8988T (cell line): ENCODE measurements around the gene HLA-C.
"Not testable (repeated sequence)": the region's sequence is repeated elsewhere in the genome, so short reads cannot be mapped to it uniquely, and the experiment has no call there.

Experiments
- DNase-seq: peaks from one replicate; pipeline ENCODE4 v3.0.0; 2011

HLA-C gene

DNA sequence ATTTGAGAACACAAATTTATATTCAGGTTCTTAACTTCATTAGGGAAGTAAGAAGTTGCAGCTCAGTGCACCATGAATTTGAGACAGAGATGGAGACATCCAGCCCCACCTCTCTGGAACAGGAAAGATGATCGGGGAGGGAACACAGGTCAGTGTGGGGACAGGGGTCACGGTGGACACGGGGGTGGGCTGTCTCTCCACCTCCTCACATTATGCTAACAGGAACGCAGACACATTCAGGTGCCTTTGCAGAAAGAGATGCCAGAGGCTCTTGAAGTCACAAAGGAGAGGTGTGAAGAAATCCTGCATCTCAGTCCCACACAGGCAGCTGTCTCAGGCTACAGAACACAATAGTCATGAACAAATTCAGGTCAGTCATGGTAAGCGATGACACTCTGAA lies 3.1 kb downstream of the HLA-C start:
- no peak for DNase-seq

DNA sequence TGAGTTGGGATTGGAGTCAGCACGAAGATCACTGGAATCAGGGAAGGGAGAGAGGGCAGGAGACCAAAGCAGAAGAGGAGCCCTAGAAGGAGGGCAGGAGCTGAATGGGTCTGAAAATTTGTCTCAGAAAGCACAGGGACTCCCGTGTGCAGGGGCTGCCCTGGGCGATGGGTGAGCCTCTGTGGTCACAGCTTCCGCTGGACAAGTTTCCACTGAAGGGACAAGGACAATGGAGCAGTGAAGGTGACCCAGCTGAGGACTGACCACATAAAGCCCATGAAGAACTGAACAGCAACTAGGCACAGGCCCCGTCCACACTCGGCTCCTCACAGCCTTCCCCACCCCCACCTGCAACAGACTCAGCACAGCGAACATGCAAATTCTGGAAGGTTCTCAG lies 3.5 kb downstream of the HLA-C start:
- DNase-seq, result no peak

DNA sequence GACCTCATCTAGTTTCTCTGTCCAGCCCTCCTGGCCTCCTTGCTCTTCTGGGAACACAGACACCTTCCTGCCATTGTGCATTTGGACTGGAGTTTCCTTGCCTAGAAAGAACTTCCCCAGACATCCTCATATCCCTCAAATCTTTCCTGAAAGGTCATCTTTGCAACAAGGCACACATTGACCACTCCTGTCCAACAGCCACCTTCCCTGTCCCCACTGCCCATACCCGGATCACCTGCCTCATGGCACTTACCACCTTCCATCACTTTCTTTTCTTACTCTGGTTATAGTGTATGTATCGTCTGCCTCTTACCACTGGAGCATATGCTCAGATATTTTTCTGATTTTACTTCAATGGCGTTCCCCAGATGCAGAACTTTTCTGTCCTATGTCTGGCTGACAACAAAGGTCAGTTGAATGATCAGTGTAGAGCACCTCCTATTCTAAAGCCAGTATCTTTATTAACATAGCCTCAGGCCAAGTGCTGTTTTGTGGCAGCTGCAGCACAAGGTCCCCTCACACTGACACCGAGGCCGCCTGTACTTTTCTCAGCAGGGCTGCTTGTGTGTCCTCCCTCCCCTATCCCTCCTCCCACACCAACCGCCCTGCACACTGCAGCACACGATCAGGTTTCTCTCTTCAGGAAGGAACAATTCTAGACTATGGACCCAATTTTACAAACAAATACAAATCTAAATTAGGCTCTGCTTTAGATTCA lies 4.1 kb downstream of the HLA-C start:
- no peak for DNase-seq

DNA sequence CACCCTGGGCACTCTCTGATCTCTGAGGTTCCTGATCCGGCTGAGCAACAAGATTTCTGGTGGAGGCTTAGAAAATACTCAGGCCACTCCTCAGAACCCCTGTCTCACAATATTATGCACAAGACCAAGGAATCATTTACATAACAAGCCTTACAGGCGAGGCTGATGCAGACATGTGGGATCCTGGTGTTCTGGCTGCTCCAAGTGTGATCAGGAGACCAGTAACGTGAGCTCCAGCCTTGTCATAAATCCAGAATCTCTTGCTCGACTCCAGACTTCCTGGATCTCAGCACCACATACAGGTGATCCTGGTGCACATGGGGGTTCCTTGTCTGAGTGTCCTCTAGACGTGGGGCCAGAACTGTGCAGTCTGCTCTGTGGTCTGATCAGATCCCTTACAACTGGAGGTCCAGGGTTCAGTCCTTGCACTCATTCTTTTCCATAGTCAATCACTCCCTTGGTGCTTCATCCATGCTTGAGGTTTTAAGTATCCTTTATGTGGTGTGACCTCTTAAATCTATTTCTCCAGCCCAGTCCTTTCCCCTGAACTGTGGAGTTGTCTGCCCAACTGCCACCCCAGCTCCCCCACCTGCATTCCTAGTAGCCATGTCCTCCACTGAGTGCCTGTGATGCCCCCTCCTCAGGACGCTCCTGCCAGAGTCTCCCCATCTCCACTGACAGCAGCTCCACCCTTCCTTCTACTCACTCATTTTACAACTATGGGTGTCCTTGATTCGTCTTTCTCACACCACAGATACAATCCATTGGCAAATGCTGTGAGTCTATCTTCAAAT lies 5.1 kb downstream of the HLA-C start:
- DNase-seq, result no peak

DNA sequence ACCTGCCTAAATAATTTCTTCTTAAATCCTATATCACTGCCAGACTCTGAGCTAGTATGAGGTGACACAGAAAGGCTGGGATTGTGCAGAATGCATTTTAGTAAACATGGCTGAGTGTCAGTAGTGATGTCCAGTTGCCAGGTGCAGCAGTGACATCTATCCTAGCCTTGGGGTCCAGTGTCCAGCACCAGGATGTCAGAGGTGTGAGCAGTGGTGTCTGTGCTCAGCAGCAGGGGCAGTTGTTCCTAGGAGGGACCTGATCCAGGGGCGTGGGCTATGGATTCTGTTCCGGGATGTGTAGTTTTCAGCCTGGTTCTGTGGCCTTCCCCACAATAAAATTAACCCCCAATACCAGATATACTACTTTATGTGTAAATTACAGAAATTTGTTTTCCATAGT lies 6.0 kb downstream of the HLA-C start:
- no peak for DNase-seq

DNA sequence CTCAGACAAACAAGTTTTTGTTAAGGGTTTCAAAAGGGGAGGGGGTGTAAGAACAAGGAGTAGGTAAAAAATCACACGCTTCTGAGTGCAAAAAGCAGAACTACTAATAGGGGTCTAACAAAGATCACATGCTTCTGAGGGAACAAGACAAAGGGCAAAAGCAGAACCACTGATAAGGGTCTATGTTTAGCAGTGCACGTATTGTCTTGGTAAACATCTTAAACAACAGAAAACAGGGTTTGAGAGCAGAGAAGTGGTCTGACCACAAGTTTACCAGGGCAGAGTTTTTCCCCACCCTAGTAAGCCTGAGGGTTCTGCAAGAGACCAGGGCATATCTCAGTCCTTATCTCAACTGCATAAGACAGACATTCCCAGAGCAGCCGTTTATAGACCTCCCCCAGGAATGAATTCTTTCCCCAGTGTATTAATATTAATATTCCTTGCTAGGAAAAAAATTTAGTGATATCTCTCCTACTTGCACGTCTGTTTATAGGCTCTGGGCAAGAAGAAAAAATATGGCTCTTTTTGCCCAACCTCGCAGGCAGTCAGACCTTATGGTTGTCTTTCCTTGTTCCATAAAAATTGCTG lies 8.5 kb downstream of the HLA-C start:
- not testable (repeated sequence) for DNase-seq

DNA sequence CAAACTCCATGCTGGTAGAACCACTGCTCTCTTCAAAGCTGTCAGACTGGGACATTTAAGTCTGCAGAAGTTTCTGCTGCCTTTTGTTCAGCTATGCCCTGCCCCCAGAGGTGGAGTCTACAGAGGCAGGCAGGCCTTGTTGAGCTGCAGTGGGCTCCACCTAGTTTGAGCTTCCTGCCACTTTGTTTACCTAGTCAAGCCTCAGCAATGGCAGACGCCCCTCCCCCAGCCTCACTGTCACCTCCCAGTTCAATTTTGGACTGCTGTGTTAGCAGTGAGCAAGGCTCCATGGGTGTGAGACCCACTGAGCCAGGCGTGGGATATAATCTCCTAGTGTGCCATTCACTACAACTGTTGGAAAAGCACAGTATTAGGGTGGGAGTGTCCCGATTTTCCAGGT lies 11.9 kb downstream of the HLA-C start:
- DNase-seq, result not testable (repeated sequence)

DNA sequence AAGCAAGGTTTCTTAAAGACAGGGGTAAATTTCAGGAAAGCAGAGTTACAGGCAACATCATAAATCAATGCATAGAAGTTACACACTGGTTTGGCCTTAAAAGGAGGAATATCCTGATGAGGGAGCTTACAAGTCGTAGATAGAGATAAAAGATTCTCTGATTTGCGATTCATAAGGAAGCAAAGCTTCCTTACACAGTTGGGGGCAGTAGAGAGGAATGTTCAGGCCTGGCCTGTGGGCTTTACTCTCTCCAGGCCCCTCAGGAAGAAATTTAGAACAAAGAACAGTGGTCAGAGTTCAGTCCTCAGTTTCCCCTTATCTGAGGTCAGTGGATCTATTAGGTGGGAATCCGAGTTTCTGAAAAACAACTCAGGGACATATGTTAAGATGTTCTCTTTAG lies 19.3 kb downstream of the HLA-C start:
- DNase-seq, result no peak

DNA sequence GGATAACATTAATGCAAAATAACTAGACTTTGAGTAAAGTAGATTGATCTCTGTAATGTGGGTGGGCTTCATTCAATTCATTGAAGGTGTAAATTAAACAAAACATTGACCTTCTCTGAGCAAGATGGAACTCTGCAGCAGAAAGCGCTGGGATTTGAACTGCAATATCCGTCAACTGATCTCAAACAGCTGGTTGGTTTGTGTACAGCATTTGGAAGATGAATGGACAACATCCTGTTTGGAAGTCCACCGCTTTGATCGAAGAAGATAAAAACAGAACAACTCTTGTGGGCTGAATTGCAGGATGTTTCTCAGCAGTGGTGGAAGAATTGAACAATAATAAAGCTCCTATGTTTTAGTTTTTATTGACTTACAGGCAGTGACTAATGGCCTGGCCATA lies 20.6 kb downstream of the HLA-C start:
- no peak for DNase-seq

DNA sequence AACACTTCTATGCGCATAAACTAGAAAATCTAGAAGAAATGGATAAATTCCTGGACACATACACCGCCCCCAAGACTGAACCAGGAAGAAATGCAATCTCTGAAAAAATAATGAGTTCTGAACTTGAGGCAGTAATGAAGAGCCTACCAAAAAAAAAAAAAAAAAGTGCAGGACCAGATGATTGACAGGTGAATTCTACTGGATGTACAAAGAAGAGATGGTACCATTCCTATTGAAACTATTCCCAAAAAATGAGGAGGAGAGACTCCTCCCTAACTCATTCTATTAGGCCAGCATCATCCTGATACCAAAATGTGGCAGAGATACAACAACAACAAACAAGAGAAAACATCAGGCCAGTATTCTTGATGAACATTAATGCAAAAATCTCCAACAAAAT lies 22.7 kb downstream of the HLA-C start:
- no peak for DNase-seq

DNA sequence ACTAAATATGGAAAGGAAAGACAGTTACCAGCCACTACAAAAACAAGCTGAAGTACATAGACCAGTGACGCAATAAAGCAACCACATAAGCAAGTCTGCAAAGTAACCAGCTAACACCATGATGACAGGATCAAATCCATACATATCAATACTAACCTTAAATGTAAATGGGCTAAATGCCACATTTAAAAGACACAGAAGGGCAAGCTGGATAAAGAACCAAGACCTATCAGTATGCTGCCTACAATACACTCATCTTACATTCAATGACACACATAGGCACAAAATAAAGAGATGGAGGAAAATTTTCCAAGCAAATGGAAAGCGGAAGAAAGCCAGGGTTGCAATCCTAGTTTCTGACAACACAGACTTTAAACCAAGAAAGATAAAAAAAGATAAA lies 24.1 kb downstream of the HLA-C start:
- DNase-seq, result no peak

DNA sequence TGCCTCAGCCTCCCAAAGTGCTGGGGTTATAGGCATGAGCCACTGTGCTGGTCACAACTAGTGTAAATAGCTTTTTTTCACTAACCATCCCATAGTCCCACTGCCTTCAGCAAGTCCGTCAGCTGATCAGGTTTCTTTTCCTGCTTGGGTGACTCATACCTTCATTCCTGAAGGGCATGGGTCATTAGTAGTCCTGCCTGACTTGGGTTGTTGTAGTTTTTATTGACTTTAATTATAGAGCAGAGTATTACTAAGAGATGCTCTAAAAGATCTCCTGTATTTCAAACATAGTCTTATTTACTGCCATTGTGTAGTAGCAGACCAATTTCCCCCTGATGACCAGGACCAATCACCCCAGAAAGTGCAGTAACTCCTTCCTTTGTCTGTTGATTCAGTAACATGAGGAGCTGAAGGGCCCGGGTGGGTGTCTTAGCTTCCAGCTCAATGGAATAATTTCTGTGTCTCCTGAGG lies 25.8 kb downstream of the HLA-C start:
- DNase-seq, result no peak

DNA sequence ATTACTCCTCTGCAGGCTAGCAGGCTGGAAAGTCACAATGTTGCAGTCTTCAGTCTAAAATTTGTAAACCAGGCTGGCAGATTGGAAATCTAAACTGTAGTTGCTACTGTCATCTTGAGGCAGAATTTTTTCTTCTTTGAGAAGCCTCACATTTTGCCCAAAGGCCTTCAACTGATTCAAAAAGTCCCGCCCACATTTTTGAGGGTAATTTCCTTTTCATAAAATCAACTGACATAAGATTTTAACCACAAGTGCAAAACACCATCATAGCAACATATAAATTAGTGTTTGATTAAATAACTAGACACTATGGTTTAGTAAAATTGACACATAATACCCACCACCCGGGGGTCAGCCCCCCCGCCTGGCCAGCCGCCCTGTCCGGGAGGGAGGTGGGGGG lies 28.4 kb downstream of the HLA-C start:
- no peak for DNase-seq

DNA sequence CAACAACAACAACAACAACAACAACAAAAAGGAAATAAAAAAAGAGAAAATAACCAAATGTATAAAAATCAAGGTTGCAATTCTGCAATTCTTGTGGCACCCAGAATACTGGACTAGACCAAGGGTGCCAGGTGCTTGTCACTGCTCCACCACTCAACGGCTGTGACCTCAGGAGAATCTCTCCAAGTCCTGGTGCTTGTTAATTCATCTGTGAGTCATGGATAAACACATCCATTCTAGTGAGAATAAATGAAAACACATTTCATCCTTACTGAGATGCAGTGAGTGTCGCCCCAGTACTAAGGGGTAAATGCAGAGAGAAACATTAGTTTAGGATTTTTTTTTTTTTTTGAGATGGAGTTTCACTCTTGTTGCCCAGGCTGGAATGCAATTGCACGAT lies 32.0 kb downstream of the HLA-C start:
- DNase-seq, result no peak

DNA sequence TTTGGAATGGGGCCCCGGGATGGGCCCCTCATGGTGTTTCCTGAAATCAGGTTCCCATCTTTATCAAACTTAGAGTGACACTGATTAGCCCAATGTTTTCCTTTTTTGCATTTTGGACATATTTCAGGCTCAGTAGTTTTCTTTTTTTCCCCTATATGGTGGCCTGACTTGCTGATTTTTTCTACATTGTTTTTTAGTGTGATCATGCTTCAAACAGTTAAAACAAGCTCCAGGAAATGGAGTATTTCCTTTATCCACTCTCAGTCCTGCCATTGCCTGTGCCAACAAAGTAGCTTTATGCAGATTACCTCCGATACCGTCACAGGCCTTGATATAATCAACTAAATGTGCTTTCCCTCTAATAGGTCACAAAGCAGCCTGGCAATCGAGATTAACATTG lies 37.8 kb downstream of the HLA-C start:
- not testable (repeated sequence) for DNase-seq

DNA sequence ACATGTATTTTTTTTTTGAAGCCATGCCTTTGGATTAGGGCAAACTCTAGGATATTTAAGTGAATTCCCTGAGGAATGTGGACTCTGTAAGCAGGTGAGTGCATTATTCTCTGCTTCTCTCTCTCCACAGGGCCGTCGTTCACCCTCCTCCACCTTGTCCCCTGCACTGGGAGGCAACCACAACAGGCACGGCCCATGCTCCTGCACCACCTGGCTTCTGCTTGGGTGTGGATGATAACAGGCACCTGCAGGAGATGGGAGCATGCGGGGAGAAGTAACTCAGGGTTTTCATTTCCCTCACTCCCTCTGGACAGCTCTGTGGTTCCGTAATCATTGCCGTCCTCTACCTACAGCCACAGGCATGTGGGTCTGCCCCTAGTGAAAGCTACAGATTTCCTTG lies 43.4 kb downstream of the HLA-C start:
- no peak for DNase-seq

DNA sequence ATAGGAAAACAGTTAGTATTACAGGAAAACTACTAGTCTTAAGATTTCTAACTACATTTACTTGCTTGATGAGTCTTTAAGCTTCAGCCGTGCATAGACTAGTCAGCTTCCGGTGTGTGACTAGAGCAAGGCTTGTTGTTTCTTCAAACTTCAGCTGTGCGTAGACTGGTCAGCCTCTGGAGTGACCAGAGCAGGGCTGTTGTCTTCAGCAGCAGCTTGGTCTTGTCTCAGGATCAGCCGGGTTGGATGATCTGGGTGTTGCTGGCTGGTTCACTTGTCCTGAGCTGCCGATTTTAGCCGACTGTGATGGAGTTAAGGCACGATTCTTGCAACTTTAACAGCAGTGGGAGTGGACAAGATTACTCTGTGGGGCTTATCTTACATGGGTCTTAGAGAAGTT lies 44.7 kb downstream of the HLA-C start:
- DNase-seq, result no peak

DNA sequence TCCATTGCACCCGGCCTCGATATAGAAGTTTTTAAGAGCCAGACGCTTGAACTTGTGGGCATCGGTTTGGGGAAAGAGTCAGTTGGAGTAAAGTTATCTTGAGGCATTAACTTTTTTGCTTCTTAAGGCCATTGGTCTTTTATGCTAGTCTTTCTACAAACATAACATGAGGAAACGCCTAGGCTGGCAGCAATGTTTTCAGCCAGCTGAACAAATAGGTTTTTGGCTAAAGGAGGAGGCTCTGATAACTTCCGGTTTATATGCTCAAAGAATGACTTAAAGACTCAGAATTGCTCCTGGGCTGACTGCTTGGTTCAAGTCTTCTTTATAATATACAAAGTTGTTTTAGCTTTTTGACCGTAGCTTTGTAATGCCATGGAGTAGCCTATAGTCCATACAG lies 46.2 kb downstream of the HLA-C start:
- no peak for DNase-seq

DNA sequence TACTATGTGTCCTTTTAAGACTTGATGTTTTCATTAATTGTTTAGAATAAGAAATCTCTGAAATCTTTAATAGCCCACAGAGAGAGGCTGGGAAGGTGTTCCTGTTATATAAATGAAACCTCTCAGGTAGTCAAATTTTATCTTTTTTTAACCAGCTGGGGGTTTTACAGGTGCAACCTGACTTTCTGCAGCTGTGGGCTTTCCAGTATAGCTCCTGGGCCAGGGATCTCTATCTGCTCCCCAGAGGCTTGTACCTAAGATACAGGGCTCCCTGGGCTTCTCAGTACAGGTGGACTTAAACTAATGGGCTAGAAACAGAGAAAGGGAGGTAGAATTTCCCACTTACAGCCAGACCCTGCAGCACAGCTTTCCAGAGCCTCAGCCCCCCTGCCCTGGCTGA lies 49.4 kb downstream of the HLA-C start:
- no peak for DNase-seq
